HG02870 (cell line): ENCODE data around the gene SLC7A7.
"Not testable (repeated sequence)": the region's sequence is repeated elsewhere in the genome, so short reads cannot be mapped to it uniquely, and the experiment has no call there.

ENCODE experiments used
- ATAC-seq: cut with Tn5 transposase; IDR thresholded peaks from one replicate; pipeline ENCODE4 v1.9.1; 2021; ENCODE audit warnings: mild to moderate bottlenecking, moderate library complexity; ENCODE audit not compliant: unreplicated experiment

Gene SLC7A7

GRCh38 chr14:22822016-22822570 is 6.9 kb upstream of the SLC7A7 start:
- ATAC-seq, result no peak

GRCh38 chr14:22821193-22822015 is 6.2 kb upstream of the SLC7A7 start:
- no peak for ATAC-seq

GRCh38 chr14:22820731-22821130 is 5.5 kb upstream of the SLC7A7 start:
- ATAC-seq, result no peak

GRCh38 chr14:22819151-22819988 is 4.1 kb upstream of the SLC7A7 start:
- peak; percentile 41 for ATAC-seq

GRCh38 chr14:22814373-22814772 is 862 bp downstream of the SLC7A7 start:
- no peak for ATAC-seq

- ATAC-seq, result no peak
These were observed 2.1 kb downstream of the SLC7A7 start for GRCh38 chr14:22813145-22813544.

- no peak for ATAC-seq
These were observed 2.5 kb downstream of the SLC7A7 start for GRCh38 chr14:22812744-22813143.

- no peak for ATAC-seq
These were observed 3.5 kb downstream of the SLC7A7 start for GRCh38 chr14:22811722-22812121.

- ATAC-seq, result no peak
These were observed 6.6 kb downstream of the SLC7A7 start for GRCh38 chr14:22808388-22809209.

GRCh38 chr14:22807432-22808087 is 7.7 kb downstream of the SLC7A7 start:
- ATAC-seq, result no peak

- ATAC-seq, result not testable (repeated sequence)
These were observed 10.0 kb downstream of the SLC7A7 start for GRCh38 chr14:22805235-22805634.

GRCh38 chr14:22803687-22803974 is 11.6 kb downstream of the SLC7A7 start:
- ATAC-seq, result no peak

- no peak for ATAC-seq
These were observed 12.2 kb downstream of the SLC7A7 start for GRCh38 chr14:22802860-22803686.

GRCh38 chr14:22801716-22802115 is 13.5 kb downstream of the SLC7A7 start:
- ATAC-seq, result no peak

- no peak for ATAC-seq
These were observed 14.9 kb downstream of the SLC7A7 start for GRCh38 chr14:22800346-22800745.

GRCh38 chr14:22798528-22798927 is 16.7 kb downstream of the SLC7A7 start:
- no peak for ATAC-seq

GRCh38 chr14:22797017-22797917 is 18.0 kb downstream of the SLC7A7 start:
- no peak for ATAC-seq

GRCh38 chr14:22796087-22796707 is 19.0 kb downstream of the SLC7A7 start:
- peak; percentile 58 for ATAC-seq
